Measurements from ENCODE around the gene ORC5.

Gene ORC5

DNA sequence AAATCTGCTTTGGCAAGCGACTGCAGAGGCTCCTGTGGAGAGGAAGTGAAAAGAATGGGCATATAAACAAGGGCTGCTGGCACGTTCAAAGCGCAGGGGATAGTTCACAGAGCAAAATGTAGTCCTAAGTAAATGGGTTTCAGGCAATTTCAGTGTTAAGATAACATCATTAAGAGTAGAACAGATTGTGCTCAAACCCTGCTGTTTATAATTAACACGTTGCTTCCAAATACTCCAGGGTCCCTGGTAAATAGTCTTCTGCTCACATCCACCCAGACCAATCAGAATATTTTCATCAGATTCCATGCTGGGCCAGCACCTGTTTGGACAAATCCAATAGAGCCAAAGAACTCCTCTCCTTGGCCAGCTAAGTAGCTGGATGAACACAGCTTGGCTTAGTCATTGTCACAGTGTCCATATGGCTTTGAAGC lies 81.4 kb downstream of the ORC5 start:
- no peak for DNase-seq (ENCODE audit: low read depth)

GRCh38 chr7:104124893-104125477 lies 82.8 kb downstream of the ORC5 start:
- DNase-seq (ENCODE audit: low read depth), result no peak

GRCh38 chr7:104124469-104124868 lies 83.3 kb downstream of the ORC5 start:
- DNase-seq (ENCODE audit: low read depth), result no peak

DNA sequence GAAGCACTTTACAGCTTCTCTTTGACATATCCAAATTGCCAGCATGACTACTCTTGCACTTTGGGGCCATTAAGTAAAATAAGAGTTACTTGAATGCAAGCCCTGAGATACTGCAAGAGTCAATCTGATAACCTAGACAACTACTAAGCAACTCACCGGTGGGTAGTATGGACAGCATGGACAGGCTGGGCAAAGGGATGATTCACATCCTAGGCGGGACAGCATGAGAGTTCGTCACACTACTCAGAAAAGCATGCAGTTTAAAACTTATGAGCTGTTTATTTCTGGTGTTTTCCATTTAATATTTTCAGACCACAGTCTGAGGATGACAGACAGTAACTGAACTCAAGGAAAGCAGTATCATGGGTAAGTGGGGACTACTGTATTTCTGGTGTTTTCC lies 84.0 kb downstream of the ORC5 start:
- no peak for DNase-seq (ENCODE audit: low read depth)

GRCh38 chr7:104113788-104114187 lies 94.0 kb downstream of the ORC5 start:
- no peak for DNase-seq (ENCODE audit: low read depth)

DNA sequence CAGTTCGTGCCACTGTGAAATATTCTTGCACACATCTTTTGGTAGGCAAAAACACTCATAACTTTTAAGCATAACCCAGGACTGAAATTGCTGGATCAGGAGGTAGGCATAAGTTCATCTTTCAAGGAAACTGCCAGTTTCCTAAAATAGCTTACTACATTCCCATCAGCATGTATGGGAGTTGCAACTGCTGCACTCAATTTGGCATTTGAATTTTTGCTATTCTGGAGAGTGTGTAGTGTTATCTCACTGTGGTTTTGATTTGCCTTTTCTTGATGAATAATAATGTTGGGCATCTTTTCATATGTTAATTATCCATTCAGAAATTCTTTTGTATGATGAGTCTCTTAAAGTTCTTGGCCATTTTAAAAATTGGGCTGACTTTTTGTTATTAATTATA lies 95.2 kb downstream of the ORC5 start:
- no peak for DNase-seq (ENCODE audit: low read depth)

- DNase-seq (ENCODE audit: low read depth), result no peak
Measured at GRCh38 chr7:104111271-104111670, 96.5 kb downstream of the ORC5 start.

DNA sequence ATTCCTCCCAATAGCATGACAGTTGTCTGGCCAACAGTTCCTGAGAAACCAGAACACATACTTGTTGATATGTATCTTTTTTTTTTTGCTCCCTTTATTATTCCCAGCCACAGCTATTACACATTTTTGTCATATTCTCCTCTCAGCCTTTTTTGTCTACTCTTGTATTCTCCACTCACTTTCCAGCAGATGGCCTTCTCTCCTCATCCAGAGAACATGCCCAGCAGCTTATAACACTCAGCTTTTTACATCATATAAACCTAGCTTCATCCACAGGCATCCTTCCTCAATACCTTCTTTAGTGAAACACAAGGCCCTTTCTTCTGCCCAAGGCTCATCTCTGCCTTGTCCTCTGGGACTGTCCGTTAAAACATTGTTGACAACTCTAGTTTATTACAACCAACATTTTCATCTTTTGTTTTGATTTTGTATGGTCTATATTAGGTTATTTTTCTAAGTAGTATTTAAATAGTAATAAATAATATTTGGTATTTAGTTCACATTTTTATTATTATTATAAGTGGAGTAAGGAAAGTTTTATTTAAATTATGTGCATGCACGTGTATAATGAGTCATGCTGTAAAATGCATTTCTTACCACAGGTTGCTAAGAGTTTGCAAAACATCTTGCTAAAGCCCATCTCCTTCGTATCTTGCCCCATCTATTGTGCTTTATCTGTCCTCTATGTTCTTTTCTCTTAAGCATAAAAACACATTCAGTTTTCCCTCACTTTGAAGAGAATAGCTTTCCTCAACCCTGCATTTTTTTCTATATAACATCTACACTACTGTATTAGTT lies 101.5 kb downstream of the ORC5 start:
- no peak for DNase-seq (ENCODE audit: low read depth)

- no peak for DNase-seq (ENCODE audit: low read depth)
Measured at GRCh38 chr7:104098890-104099289, 108.9 kb downstream of the ORC5 start.

GRCh38 chr7:104096683-104097082 lies 111.1 kb downstream of the ORC5 start:
- DNase-seq (ENCODE audit: low read depth), result no peak

- no peak for DNase-seq (ENCODE audit: low read depth)
Measured at GRCh38 chr7:104093127-104093526, 114.7 kb downstream of the ORC5 start.

DNA sequence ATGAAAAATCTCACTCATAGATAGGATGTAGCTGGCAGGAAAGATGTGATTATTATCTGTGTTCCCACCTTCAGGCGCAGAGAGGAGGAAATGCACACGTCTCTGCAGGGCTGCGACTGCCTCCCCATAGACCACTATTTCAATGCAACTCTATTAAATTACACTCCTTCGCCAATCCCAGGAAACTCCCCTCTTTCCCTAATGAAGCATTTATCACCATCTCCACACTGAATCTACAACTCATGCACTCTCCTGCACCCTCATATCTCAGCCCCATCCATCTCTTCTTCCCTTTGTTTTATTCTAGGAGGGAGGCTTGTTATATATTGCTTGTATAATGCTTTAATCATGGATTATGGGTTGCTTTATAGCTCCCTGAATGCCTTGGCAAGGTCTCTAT lies 116.6 kb downstream of the ORC5 start:
- no peak for DNase-seq (ENCODE audit: low read depth)

DNA sequence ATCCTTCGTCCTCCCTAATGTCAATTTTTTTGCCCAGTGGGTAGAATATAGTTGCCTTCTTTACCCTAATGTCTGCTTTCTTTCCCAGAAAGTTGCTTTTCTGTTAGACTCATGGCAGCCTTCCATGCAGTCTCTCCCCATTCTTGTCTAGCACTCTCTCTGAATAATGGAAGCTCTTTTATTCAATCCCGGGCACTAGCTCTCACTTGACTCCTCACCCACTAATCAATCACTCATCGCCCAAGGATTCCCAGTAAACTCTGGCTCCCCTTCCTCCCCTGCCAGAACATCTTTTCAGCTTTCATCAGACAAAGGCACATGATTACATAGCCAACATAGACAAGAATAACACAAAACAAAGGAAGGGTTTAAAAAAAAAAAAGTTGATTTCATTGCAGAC lies 118.2 kb downstream of the ORC5 start:
- no peak for DNase-seq (ENCODE audit: low read depth)

DNA sequence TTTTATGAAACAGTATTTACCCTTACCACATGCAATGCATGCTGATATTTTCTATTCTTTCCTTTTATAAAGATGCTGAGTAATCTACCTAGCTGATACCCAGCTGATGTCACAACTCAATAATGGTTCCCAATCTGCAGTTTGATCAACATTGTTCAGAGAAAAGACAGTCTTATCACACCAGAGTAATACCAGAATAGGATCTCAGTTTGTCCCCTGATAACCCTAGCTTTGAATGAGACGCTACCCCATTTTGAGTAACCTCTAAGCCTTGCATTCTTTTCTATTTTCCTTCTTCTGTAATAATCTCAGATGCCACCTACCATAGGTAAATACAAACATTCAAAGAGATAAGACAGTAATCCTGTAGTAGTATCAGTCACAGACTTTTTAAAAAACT lies 118.8 kb downstream of the ORC5 start:
- DNase-seq (ENCODE audit: low read depth), result no peak
